ENCODE results near the gene COL9A3.

Gene COL9A3

DNA sequence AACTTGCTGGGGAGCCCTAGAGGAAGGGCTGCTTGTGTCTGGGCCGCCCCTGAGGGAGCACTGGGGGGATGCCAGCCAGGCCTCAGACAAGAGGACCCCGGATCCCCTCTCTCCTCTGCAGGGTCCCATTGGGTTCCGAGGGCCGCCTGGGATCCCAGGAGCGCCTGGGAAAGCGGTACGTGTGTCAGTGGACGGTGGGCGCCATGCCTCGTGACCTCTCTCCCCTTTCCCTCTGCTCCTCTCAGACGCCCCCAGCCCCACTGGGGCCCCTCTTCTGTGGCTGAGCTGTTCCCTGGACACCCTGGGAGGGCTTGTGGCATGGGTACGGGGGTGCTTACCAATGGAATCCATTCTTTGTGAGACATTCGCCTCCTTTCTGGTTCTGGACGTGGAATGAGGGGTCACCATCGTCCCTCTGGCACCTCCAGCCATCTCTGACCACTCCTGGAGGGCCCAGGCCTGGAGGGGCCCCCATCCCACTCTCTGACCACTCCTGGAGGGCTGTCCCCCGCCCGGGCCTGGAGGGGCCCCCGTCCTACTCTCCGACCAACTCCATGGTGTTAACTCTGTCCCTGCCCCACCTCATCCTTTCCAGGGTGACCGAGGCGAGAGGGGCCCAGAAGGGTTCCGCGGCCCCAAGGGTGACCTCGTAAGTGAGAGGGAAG is 9.9 kb downstream of the COL9A3 start:
- no peak for TF ChIP-seq CTCF (conservative IDR thresholded peaks at IDR 0.05; ENCODE audit: low read length)
- no peak overlapping the region for H3K4me3 ChIP-seq (ENCODE audit: low read length)

GRCh38 chr20:62827311-62828038 is 10.6 kb downstream of the COL9A3 start:
- no peak for TF ChIP-seq CTCF (conservative IDR thresholded peaks at IDR 0.05; ENCODE audit: low read length)
- DNase-seq (ENCODE audit: low read depth): no peak
- no peak overlapping the region for H3K4me3 ChIP-seq (ENCODE audit: low read length)

More for the DNA sequence above, 9.9 kb downstream of the COL9A3 start:
- no peak for DNase-seq (ENCODE audit: low read depth)

DNA sequence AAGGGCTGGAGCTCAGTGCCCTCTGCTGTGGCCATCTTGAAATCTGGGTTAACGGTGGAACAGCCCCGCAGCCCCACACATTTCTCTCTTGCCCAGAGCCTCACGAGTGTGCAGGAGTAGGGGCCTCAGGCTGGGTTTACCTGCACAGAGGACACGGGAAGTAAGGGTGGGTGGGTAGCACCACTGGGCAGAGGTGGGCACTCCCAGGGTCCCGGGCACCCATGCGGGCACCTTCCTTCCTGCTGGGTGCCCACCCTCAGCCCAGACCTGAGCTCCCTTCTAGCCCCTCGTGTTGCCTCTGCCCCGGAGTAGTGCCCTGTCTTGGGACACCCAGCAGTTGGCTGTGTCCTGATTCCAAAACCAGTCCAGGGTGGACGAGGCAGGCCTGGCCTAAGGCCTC is 11.2 kb downstream of the COL9A3 start:
- TF ChIP-seq CTCF (conservative IDR thresholded peaks at IDR 0.05; ENCODE audit: low read length): no peak
- H3K4me3 ChIP-seq (ENCODE audit: low read length): no peak overlapping the region
- no peak for DNase-seq (ENCODE audit: low read depth)

DNA sequence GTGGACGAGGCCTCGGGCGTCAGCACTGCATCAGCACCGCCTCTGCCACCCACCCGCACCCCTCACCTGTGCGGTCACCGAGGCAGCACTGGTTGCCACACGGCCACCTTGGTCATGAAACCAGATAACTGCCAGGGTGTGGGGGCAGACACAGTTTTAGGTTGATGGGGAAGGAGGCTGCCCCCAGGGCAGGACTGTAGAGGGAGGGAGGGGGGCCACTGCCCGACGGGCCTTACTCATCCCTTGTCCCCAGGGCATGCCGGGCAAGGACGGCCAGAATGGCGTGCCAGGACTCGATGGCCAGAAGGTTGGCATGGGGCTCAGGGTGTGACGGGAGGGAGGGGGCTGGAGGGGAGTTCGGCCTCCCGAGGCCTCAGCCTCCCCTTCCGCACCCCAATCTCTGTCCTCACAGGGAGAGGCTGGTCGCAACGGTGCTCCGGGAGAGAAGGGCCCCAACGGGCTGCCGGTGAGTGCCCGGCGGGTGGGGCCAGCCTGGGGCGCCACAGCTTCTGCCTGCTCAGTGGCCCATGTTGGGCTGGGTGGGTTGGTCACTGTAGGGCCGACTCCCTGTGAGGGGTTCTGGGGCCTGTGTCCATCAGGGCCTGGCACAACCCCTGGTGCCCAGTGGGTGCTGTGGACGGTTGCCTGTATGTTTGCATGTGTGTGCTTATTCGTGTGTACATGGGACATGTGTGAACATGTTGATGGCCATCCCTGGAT is 11.8 kb downstream of the COL9A3 start:
- no peak overlapping the region for H3K4me3 ChIP-seq (ENCODE audit: low read length)
- no peak for DNase-seq (ENCODE audit: low read depth)
- no peak for TF ChIP-seq CTCF (conservative IDR thresholded peaks at IDR 0.05; ENCODE audit: low read length)

GRCh38 chr20:62829231-62830230 is 12.7 kb downstream of the COL9A3 start:
- H3K4me3 ChIP-seq (ENCODE audit: low read length): no peak overlapping the region
- no peak for TF ChIP-seq CTCF (conservative IDR thresholded peaks at IDR 0.05; ENCODE audit: low read length)
- DNase-seq (ENCODE audit: low read depth): no peak

- no peak for TF ChIP-seq CTCF (conservative IDR thresholded peaks at IDR 0.05; ENCODE audit: low read length)
- no peak for DNase-seq (ENCODE audit: low read depth)
- H3K4me3 ChIP-seq (ENCODE audit: low read length): no peak overlapping the region
These were observed 13.4 kb downstream of the COL9A3 start for GRCh38 chr20:62830251-62830650.

Data from AG10803 (cell line).